Adrenal gland (tissue), 5 donors: Measurements from ENCODE around the gene REG3A.

Experiments used
- CTCF ChIP-seq, 6 experiments: fragments of 450-650 bp in 4 of 6; fragments of 200-600 bp in 2 of 6; sonication (generic) in 1 of 6; IDR thresholded peaks; 1 replicate in 5 of 6; 2 replicates in 1 of 6; pipeline versions ENCODE4 v1.5.1 to v1.8.0; 2016 to 2021; ENCODE audit warnings: antibody characterized with exemption in 6 of 6, mild to moderate bottlenecking in 2 of 6, moderate library complexity in 1 of 6
- POLR2A ChIP-seq, 2 donors: fragments of 450-650 bp; IDR thresholded peaks; one replicate each; pipeline ENCODE4 v1.6.1; 2017; ENCODE audit warnings: antibody characterized with exemption in 2 of 2, mild to moderate bottlenecking in 2 of 2, moderate library complexity in 1 of 2
- donor health status: DM: no; HTN: no; CAD: no.

- TF ChIP-seq CTCF (IDR thresholded peaks at IDR 0.05) (no peak), POLR2A (IDR thresholded peaks at IDR 0.05) (no peak)
These were observed 42.3 kb downstream of the REG3A start for GRCh38 chr2:79116997-79117928.
